GM19328 (cell line): Measurements from ENCODE around the gene SFTPA2.
"Not testable (repeated sequence)": the region's sequence is repeated elsewhere in the genome, so short reads cannot be mapped to it uniquely, and the experiment has no call there.

Experiments used
- ATAC-seq: cut with Tn5 transposase; IDR thresholded peaks from one replicate; pipeline ENCODE4 v1.9.1; 2021; ENCODE audit warnings: mild to moderate bottlenecking, moderate library complexity; ENCODE audit not compliant: unreplicated experiment

The SFTPA2 gene

GRCh38 chr10:79560160-79560709, at the start of gene SFTPA2:
SFTPA2 (minus strand) TSS chr10:79560407; CDS start chr10:79559483, 924 bp downstream.
- no peak for ATAC-seq

- no peak for ATAC-seq
Observed at GRCh38 chr10:79608505-79609375, 48.5 kb upstream of the SFTPA2 start.

GRCh38 chr10:79605308-79605707, 45.1 kb upstream of the SFTPA2 start:
- ATAC-seq, result no peak

GRCh38 chr10:79604294-79604693, 44.1 kb upstream of the SFTPA2 start:
- ATAC-seq, result no peak

GRCh38 chr10:79602953-79603352, 42.7 kb upstream of the SFTPA2 start:
- ATAC-seq, result no peak

GRCh38 chr10:79601939-79602338, 41.7 kb upstream of the SFTPA2 start:
- ATAC-seq, result no peak

- ATAC-seq, result not testable (repeated sequence)
Observed at GRCh38 chr10:79599644-79600043, 39.4 kb upstream of the SFTPA2 start.

- no peak for ATAC-seq
Observed at GRCh38 chr10:79595510-79595909, 35.3 kb upstream of the SFTPA2 start.

- ATAC-seq, result not testable (repeated sequence)
Observed at GRCh38 chr10:79594565-79594964, 34.4 kb upstream of the SFTPA2 start.

- no peak for ATAC-seq
Observed at GRCh38 chr10:79593377-79593776, 33.2 kb upstream of the SFTPA2 start.

- no peak for ATAC-seq
Observed at GRCh38 chr10:79588800-79589199, 28.6 kb upstream of the SFTPA2 start.

- no peak for ATAC-seq
Observed at GRCh38 chr10:79586933-79587332, 26.7 kb upstream of the SFTPA2 start.

- no peak for ATAC-seq
Observed at GRCh38 chr10:79585870-79586527, 25.8 kb upstream of the SFTPA2 start.

GRCh38 chr10:79583488-79584024, 23.3 kb upstream of the SFTPA2 start:
- ATAC-seq, result no peak

- not testable (repeated sequence) for ATAC-seq
Observed at GRCh38 chr10:79582954-79583353, 22.7 kb upstream of the SFTPA2 start.

- ATAC-seq, result no peak
Observed at GRCh38 chr10:79582096-79582495, 21.9 kb upstream of the SFTPA2 start.

- ATAC-seq, result no peak
Observed at GRCh38 chr10:79581044-79581443, 20.8 kb upstream of the SFTPA2 start.

GRCh38 chr10:79579361-79579760, 19.2 kb upstream of the SFTPA2 start:
- no peak for ATAC-seq

- not testable (repeated sequence) for ATAC-seq
Observed at GRCh38 chr10:79570624-79571023, 10.4 kb upstream of the SFTPA2 start.

- no peak for ATAC-seq
Observed at GRCh38 chr10:79563426-79563825, 3.2 kb upstream of the SFTPA2 start.

GRCh38 chr10:79562135-79562756, 2.0 kb upstream of the SFTPA2 start:
- ATAC-seq, result peak; percentile 67
